MG63 (cell line): Measurements from ENCODE around the gene MUC6. TPM values are rescaled to one million over a fixed set of nuclear protein-coding genes. Genes with fewer than 3 reads are reported as not detected.

Experiments used
- DNase-seq: peaks from one replicate; pipeline ENCODE4 v3.0.0-alpha.2; 2020
- H3K27me3 ChIP-seq: fragments of 250-450 bp; sonication (Bioruptor Pico); 2 replicates; pipeline ENCODE4 v1.5.1; 2020; ENCODE audit warnings: mild to moderate bottlenecking, moderate library complexity
- H3K36me3 ChIP-seq: fragments of 250-450 bp; sonication (Bioruptor Pico); 2 replicates; pipeline ENCODE4 v1.5.1; 2020; ENCODE audit warnings: mild to moderate bottlenecking, moderate library complexity
- H3K4me3 ChIP-seq: fragments of 250-450 bp; sonication (Bioruptor Pico); 2 replicates; pipeline ENCODE4 v1.5.1; 2020; ENCODE audit warnings: mild to moderate bottlenecking, moderate library complexity
- H3K9me3 ChIP-seq: fragments of 250-450 bp; sonication (Bioruptor Pico); 2 replicates; pipeline ENCODE4 v1.5.1; 2020; ENCODE audit warnings: mild to moderate bottlenecking, moderate library complexity
- total RNA-seq: library from RNA; depleted of rRNA; stranded (reverse); fragments of >200 nt; shearing (Covaris generic); gene quantifications from 2 replicates; pipeline ENCODE4 v1.2.3, GENCODE V29; 2014; ENCODE audit warnings: low replicate concordance

The MUC6 gene
- total RNA-seq, 1 experiment from 2014 or later: not detected

- Histone ChIP-seq H3K36me3 (no peaks in the 10 kb centered on the region), H3K4me3 (no peak overlapping the region), H3K9me3 (peaks cover 5% of the 10 kb centered on the region), H3K27me3 (peaks cover 9% of the 10 kb centered on the region; the same call in 1 of the 2 replicates)
- DNase-seq: no peak
Measured at GRCh38 chr11:1042626-1043562, 6.4 kb upstream of the MUC6 start.

GRCh38 chr11:1041936-1042608 is 5.6 kb upstream of the MUC6 start:
- Histone ChIP-seq H3K36me3 (no peaks in the 10 kb centered on the region), H3K27me3 (peaks cover 6% of the 10 kb centered on the region; the same call in 1 of the 2 replicates), H3K9me3 (peaks cover 5% of the 10 kb centered on the region), H3K4me3 (no peak overlapping the region)
- no peak for DNase-seq

- Histone ChIP-seq H3K27me3 (peaks cover 5% of the 10 kb centered on the region; the same call in 1 of the 2 replicates), H3K4me3 (no peak overlapping the region), H3K36me3 (no peaks in the 10 kb centered on the region), H3K9me3 (peaks cover 5% of the 10 kb centered on the region)
- DNase-seq: no peak
Measured at GRCh38 chr11:1041471-1041870, 5.0 kb upstream of the MUC6 start.

GRCh38 chr11:1041149-1041467 is 4.6 kb upstream of the MUC6 start:
- Histone ChIP-seq H3K36me3 (no peaks in the 10 kb centered on the region), H3K4me3 (no peak overlapping the region), H3K27me3 (peaks cover 5% of the 10 kb centered on the region; the same call in 1 of the 2 replicates), H3K9me3 (peaks cover 5% of the 10 kb centered on the region)
- DNase-seq: no peak

GRCh38 chr11:1040428-1041148 is 4.1 kb upstream of the MUC6 start:
- no peaks in the 10 kb centered on the region for H3K36me3 ChIP-seq
- peak; percentile 44 for DNase-seq
- peaks cover 5% of the 10 kb centered on the region for H3K9me3 ChIP-seq
- peaks cover 5% of the 10 kb centered on the region; the same call in 1 of the 2 replicates for H3K27me3 ChIP-seq
- no peak overlapping the region for H3K4me3 ChIP-seq

GRCh38 chr11:1039481-1040427 is 3.2 kb upstream of the MUC6 start:
- H3K36me3 ChIP-seq: no peaks in the 10 kb centered on the region
- H3K9me3 ChIP-seq: peaks cover under 1% of the 10 kb centered on the region
- peaks cover 1% of the 10 kb centered on the region; the same call in 1 of the 2 replicates for H3K27me3 ChIP-seq
- peak; percentile 60 for DNase-seq
- H3K4me3 ChIP-seq: no peak overlapping the region

GRCh38 chr11:1038921-1039320 is 2.4 kb upstream of the MUC6 start:
- no peak for DNase-seq
- no peaks in the 10 kb centered on the region for H3K27me3 ChIP-seq
- H3K4me3 ChIP-seq: no peak overlapping the region
- H3K9me3 ChIP-seq: no peaks in the 10 kb centered on the region
- H3K36me3 ChIP-seq: no peaks in the 10 kb centered on the region

- Histone ChIP-seq H3K36me3 (no peaks in the 10 kb centered on the region), H3K9me3 (no peaks in the 10 kb centered on the region), H3K4me3 (no peak overlapping the region), H3K27me3 (no peaks in the 10 kb centered on the region)
- DNase-seq: no peak
Measured at GRCh38 chr11:1038361-1038760, 1.8 kb upstream of the MUC6 start.

- H3K9me3 ChIP-seq: no peaks in the 10 kb centered on the region
- no peak for DNase-seq
Measured at GRCh38 chr11:1037506-1038055, 1.1 kb upstream of the MUC6 start.

GRCh38 chr11:1036931-1037330 is 413 bp upstream of the MUC6 start:
- Histone ChIP-seq H3K27me3 (no peaks in the 10 kb centered on the region), H3K4me3 (no peak overlapping the region), H3K9me3 (no peaks in the 10 kb centered on the region), H3K36me3 (no peaks in the 10 kb centered on the region)
- DNase-seq: no peak

More at GRCh38 chr11:1037506-1038055, 1.1 kb upstream of the MUC6 start:
- Histone ChIP-seq H3K36me3 (no peaks in the 10 kb centered on the region), H3K4me3 (no peak overlapping the region), H3K27me3 (no peaks in the 10 kb centered on the region)

- no peak for DNase-seq
Measured at GRCh38 chr11:1035577-1036283, 788 bp downstream of the MUC6 start.

GRCh38 chr11:1034456-1035295 is 1.8 kb downstream of the MUC6 start:
- no peaks in the 10 kb centered on the region for H3K27me3 ChIP-seq
- H3K4me3 ChIP-seq: no peak overlapping the region
- DNase-seq: no peak
- no peaks in the 10 kb centered on the region for H3K36me3 ChIP-seq
- H3K9me3 ChIP-seq: no peaks in the 10 kb centered on the region

More at GRCh38 chr11:1035577-1036283, 788 bp downstream of the MUC6 start:
- Histone ChIP-seq H3K4me3 (no peak overlapping the region), H3K36me3 (no peaks in the 10 kb centered on the region), H3K9me3 (no peaks in the 10 kb centered on the region), H3K27me3 (no peaks in the 10 kb centered on the region)

GRCh38 chr11:1034001-1034400 is 2.5 kb downstream of the MUC6 start:
- Histone ChIP-seq H3K27me3 (no peaks in the 10 kb centered on the region), H3K4me3 (no peak overlapping the region), H3K9me3 (no peaks in the 10 kb centered on the region), H3K36me3 (no peaks in the 10 kb centered on the region)
- peak; percentile 78 for DNase-seq

- no peaks in the 10 kb centered on the region for H3K36me3 ChIP-seq
- no peak overlapping the region for H3K4me3 ChIP-seq
- H3K27me3 ChIP-seq: no peaks in the 10 kb centered on the region
- no peaks in the 10 kb centered on the region for H3K9me3 ChIP-seq
- DNase-seq: no peak
Measured at GRCh38 chr11:1033016-1033798, 3.3 kb downstream of the MUC6 start.
